Liver (tissue), 9 donors: ENCODE data around the gene PPP6R3. TPM values are rescaled to one million over a fixed set of nuclear protein-coding genes. Genes with fewer than 3 reads are reported as not detected.
A peak's percentile ranks its signal among the peaks of the same experiment; 100 is the strongest.

ENCODE experiments used
- DNase-seq: peaks from one replicate; pipeline ENCODE4 v3.0.0-alpha.2; 2017; ENCODE audit warnings: low spot score
- H3K27ac ChIP-seq, 2 donors: one replicate each; pipeline ENCODE4 v1.7.0; 2013; ENCODE audit warnings: inconsistent platforms in 2 of 2, low read length in 2 of 2, control low read depth in 1 of 2, low read depth in 1 of 2, mild to moderate bottlenecking in 1 of 2
- H3K27me3 ChIP-seq, 4 donors: one replicate each; pipeline versions ENCODE4 v1.6.1 to v1.7.0; 2013; ENCODE audit warnings: low read length in 3 of 4, inconsistent platforms in 1 of 4, mild to moderate bottlenecking in 1 of 4, moderate library complexity in 1 of 4; ENCODE audit not compliant: control insufficient read depth in 4 of 4, insufficient read depth in 4 of 4
- H3K36me3 ChIP-seq, 4 donors: one replicate each; pipeline versions ENCODE4 v1.6.1 to v1.7.0; 2013; ENCODE audit warnings: low read length in 3 of 4, mild to moderate bottlenecking in 3 of 4, low read depth in 1 of 4, moderate library complexity in 1 of 4; ENCODE audit not compliant: control insufficient read depth in 4 of 4, insufficient read depth in 3 of 4
- H3K4me1 ChIP-seq, 4 donors: one replicate each; pipeline versions ENCODE4 v1.6.1 to v1.7.0; 2013; ENCODE audit warnings: low read length in 3 of 4, mild to moderate bottlenecking in 3 of 4, moderate library complexity in 1 of 4; ENCODE audit not compliant: control insufficient read depth in 4 of 4, insufficient read depth in 4 of 4
- H3K4me3 ChIP-seq, 3 donors: one replicate each; pipeline versions ENCODE4 v1.6.1 to v1.7.0; 2013; ENCODE audit warnings: low read length in 3 of 3, control low read depth in 1 of 3, low read depth in 1 of 3, mild to moderate bottlenecking in 1 of 3
- H3K9ac ChIP-seq, 2 donors: one replicate each; pipeline ENCODE4 v1.7.0; 2013; ENCODE audit warnings: low read length in 2 of 2, mild to moderate bottlenecking in 2 of 2, moderate library complexity in 2 of 2, control low read depth in 1 of 2, low read depth in 1 of 2
- H3K9me3 ChIP-seq, 4 donors: one replicate each; pipeline versions ENCODE4 v1.6.1 to v1.7.0; 2013; ENCODE audit warnings: low read length in 3 of 4; ENCODE audit not compliant: control insufficient read depth in 4 of 4
- EGR1 ChIP-seq, 2 donors: IDR thresholded peaks; 2 replicates each; pipeline ENCODE4 v1.6.1; 2016 to 2018; ENCODE audit warnings: antibody characterized with exemption in 2 of 2, low read depth in 2 of 2
- FOXA1 ChIP-seq: IDR thresholded peaks from 2 replicates; pipeline ENCODE4 v1.6.1; 2016; ENCODE audit warnings: antibody characterized with exemption
- FOXA2 ChIP-seq: IDR thresholded peaks from 2 replicates; pipeline ENCODE4 v1.6.1; 2016; ENCODE audit warnings: antibody characterized with exemption
- GABPA ChIP-seq, 2 donors: IDR thresholded peaks in 1 of 2; conservative IDR thresholded peaks in 1 of 2; 2 replicates each; pipeline ENCODE4 v1.6.1; 2016; ENCODE audit warnings: antibody characterized with exemption in 2 of 2, mild to moderate bottlenecking in 1 of 2, moderate library complexity in 1 of 2
- HNF4A ChIP-seq, 2 donors: conservative IDR thresholded peaks; 2 replicates each; pipeline ENCODE4 v1.6.1; 2016; ENCODE audit warnings: antibody characterized with exemption in 2 of 2, mild to moderate bottlenecking in 2 of 2
- NR2F2 ChIP-seq: IDR thresholded peaks from 2 replicates; pipeline ENCODE4 v1.6.1; 2016; ENCODE audit warnings: antibody characterized with exemption
- RAD21 ChIP-seq, 2 donors: IDR thresholded peaks; 2 replicates each; pipeline ENCODE4 v1.6.1; 2016; ENCODE audit warnings: antibody characterized with exemption in 2 of 2, mild to moderate bottlenecking in 2 of 2
- RXRA ChIP-seq, 2 donors: IDR thresholded peaks; 2 replicates each; pipeline ENCODE4 v1.6.1; 2017 to 2018; ENCODE audit warnings: antibody characterized with exemption in 2 of 2, mild to moderate bottlenecking in 1 of 2
- SP1 ChIP-seq: IDR thresholded peaks from 2 replicates; pipeline ENCODE4 v1.6.1; 2018; ENCODE audit warnings: antibody characterized with exemption, mild to moderate bottlenecking
- YY1 ChIP-seq: IDR thresholded peaks from 2 replicates; pipeline ENCODE4 v1.6.1; 2016; ENCODE audit warnings: antibody characterized with exemption, mild to moderate bottlenecking
- WGBS: extraction: QIAGEN DNeasy Blood & Tissue Kit; methylation state at CpG from one replicate; pipeline ENCODE4 v1.1.7; 2013; 5-methylcytosine and 5-hydroxymethylcytosine counted together
- polyA plus RNA-seq, 2 donors: library from polyadenylated mRNA; stranded (reverse) in 1 of 2; unstranded in 1 of 2; fragments of 200-250 nt in 1 of 2; fragments of >200 nt in 1 of 2; fragmentation: Nextera tagmentation in 1 of 2; extraction: Ambion mirVana in 1 of 2; gene quantifications; one replicate each; pipeline versions ENCODE4 v1.2.1 to v1.2.3, GENCODE V29; 2013 to 2015
- total RNA-seq, 2 donors: library from RNA; depleted of rRNA; stranded (reverse); fragments of >200 nt; gene quantifications; one replicate each; pipeline ENCODE4 v1.2.3, GENCODE V29; 2014
- TF ChIP-seq, protein P1 (sequence below): IDR thresholded peaks from 2 replicates; pipeline ENCODE4 v1.6.1; 2016; ENCODE audit warnings: antibody characterized with exemption
- TF ChIP-seq, protein P2 (sequence below): IDR thresholded peaks from 2 replicates; pipeline ENCODE4 v1.6.1; 2016; ENCODE audit warnings: antibody characterized with exemption, mild to moderate bottlenecking
- TF ChIP-seq, protein P3 (sequence below): fragments of 150-350 bp; IDR thresholded peaks from 2 replicates; pipeline ENCODE4 v1.5.1; 2017; ENCODE audit warnings: improper control_type of control experiment, low read depth, low read length; ENCODE audit not compliant: missing input control
- TF ChIP-seq, protein P4 (sequence below): IDR thresholded peaks from 2 replicates; pipeline ENCODE4 v1.6.1; 2016; ENCODE audit warnings: antibody characterized with exemption
- donor health status: healthy.
- donor health status: healthy.
- donor health status: healthy.
- donor health status: healthy.
- donor health status: healthy.

The PPP6R3 gene
- total and polyA plus RNA-seq, 4 donors = 12.3 to 101 (median 58.1) TPM

- Histone ChIP-seq H3K9ac (no peak overlapping the region), H3K27me3 (no peaks in the 10 kb centered on the region), H3K36me3 (peaks cover 10 to 73% (median 50%) of the 10 kb centered on the region in 4 donors), H3K4me3 (no peak overlapping the region), H3K9me3 (no peaks in the 10 kb centered on the region), H3K4me1 (peaks cover 0 to 33% (median 23%) of the 10 kb centered on the region in 4 donors), H3K27ac (peak overlapping the region; percentile 22 to 44)
- 58% methylated on average over 27 of the region's 27 CpGs for WGBS
- DNase-seq = no peak
- TF ChIP-seq RXRA (IDR thresholded peaks at IDR 0.05) (peak in 1 of 2 donors; percentile 79), GABPA (IDR thresholded peaks at IDR 0.05 in 1 of 2, conservative IDR thresholded peaks at IDR 0.05 in 1 of 2) (no peak), NR2F2 (no peak), YY1 (no peak), EGR1 (IDR thresholded peaks at IDR 0.05; ENCODE audit: low read depth in 2 of 2) (no peak), SP1 (no peak), HNF4A (conservative IDR thresholded peaks at IDR 0.05) (no peak)
- TF ChIP-seq, protein P1, sequence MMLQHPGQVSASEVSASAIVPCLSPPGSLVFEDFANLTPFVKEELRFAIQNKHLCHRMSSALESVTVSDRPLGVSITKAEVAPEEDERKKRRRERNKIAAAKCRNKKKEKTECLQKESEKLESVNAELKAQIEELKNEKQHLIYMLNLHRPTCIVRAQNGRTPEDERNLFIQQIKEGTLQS = no peak
Observed at GRCh38 chr11:68413591-68413999, 47.0 kb upstream of the PPP6R3 start.

- Histone ChIP-seq H3K9me3 (no peaks in the 10 kb centered on the region), H3K4me3 (no peak overlapping the region), H3K36me3 (peaks cover 10 to 75% (median 49%) of the 10 kb centered on the region in 4 donors), H3K9ac (no peak overlapping the region), H3K4me1 (peaks cover 0 to 33% (median 23%) of the 10 kb centered on the region in 4 donors), H3K27ac (no peak overlapping the region), H3K27me3 (no peaks in the 10 kb centered on the region)
- no peak for DNase-seq
- TF ChIP-seq NR2F2 = no peak
- no peak for TF ChIP-seq FOXA2
- TF ChIP-seq, protein P1 = no peak
- no peak for TF ChIP-seq RAD21 (IDR thresholded peaks at IDR 0.05)
- TF ChIP-seq SP1 = no peak
- WGBS = 88% methylated on average over 19 of the region's 19 CpGs
Observed at GRCh38 chr11:68414496-68415221, 45.9 kb upstream of the PPP6R3 start.

DNA sequence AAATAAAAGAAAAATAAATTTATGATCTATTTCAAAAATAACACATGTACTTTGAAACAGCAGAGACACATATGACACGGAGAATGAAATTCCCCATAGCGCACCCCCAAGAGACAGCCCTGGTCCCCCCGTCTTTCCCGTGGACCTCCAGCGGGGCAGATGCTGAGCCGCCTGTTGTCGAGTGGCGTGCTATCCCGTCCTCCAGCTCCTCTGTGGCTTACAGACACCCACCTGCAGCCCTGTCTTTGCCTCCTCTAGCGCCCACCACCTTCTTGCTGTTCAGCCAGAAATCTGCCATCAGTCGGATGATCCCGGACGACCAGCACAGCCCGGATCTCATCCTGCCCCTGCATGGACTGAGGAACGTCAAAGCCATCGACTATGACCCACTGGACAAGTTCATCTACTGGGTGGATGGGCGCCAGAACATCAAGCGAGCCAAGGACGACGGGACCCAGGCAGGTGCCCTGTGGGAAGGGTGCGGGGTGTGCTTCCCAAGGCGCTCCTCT is 44.4 kb upstream of the PPP6R3 start:
- no peak for TF ChIP-seq RXRA (IDR thresholded peaks at IDR 0.05)
- H3K9me3 ChIP-seq = no peaks in the 10 kb centered on the region
- 82% methylated on average over 22 of the region's 22 CpGs for WGBS
- peaks cover 0 to 30% (median 21%) of the 10 kb centered on the region in 4 donors for H3K4me1 ChIP-seq
- H3K4me3 ChIP-seq = no peak overlapping the region
- no peak overlapping the region for H3K27ac ChIP-seq
- no peaks in the 10 kb centered on the region for H3K27me3 ChIP-seq
- peaks cover 10 to 69% (median 46%) of the 10 kb centered on the region in 4 donors for H3K36me3 ChIP-seq
- DNase-seq = no peak
- H3K9ac ChIP-seq = no peak overlapping the region

GRCh38 chr11:68418648-68419047 is 41.9 kb upstream of the PPP6R3 start:
- Histone ChIP-seq H3K27me3 (no peaks in the 10 kb centered on the region), H3K4me1 (peaks cover 0 to 6% (median 3%) of the 10 kb centered on the region in 4 donors), H3K4me3 (no peak overlapping the region), H3K9me3 (no peaks in the 10 kb centered on the region), H3K9ac (no peak overlapping the region), H3K36me3 (peaks cover 9 to 63% (median 43%) of the 10 kb centered on the region in 4 donors), H3K27ac (no peak overlapping the region)
- WGBS = 91% methylated on average over 6 of the region's 6 CpGs
- no peak for DNase-seq
- TF ChIP-seq FOXA1 (no peak), GABPA (IDR thresholded peaks at IDR 0.05 in 1 of 2, conservative IDR thresholded peaks at IDR 0.05 in 1 of 2) (no peak), EGR1 (IDR thresholded peaks at IDR 0.05; ENCODE audit: low read depth in 2 of 2) (no peak), RAD21 (IDR thresholded peaks at IDR 0.05) (no peak), NR2F2 (no peak), YY1 (no peak), HNF4A (conservative IDR thresholded peaks at IDR 0.05) (no peak)
- TF ChIP-seq, protein P1 = no peak
- TF ChIP-seq, protein P2, sequence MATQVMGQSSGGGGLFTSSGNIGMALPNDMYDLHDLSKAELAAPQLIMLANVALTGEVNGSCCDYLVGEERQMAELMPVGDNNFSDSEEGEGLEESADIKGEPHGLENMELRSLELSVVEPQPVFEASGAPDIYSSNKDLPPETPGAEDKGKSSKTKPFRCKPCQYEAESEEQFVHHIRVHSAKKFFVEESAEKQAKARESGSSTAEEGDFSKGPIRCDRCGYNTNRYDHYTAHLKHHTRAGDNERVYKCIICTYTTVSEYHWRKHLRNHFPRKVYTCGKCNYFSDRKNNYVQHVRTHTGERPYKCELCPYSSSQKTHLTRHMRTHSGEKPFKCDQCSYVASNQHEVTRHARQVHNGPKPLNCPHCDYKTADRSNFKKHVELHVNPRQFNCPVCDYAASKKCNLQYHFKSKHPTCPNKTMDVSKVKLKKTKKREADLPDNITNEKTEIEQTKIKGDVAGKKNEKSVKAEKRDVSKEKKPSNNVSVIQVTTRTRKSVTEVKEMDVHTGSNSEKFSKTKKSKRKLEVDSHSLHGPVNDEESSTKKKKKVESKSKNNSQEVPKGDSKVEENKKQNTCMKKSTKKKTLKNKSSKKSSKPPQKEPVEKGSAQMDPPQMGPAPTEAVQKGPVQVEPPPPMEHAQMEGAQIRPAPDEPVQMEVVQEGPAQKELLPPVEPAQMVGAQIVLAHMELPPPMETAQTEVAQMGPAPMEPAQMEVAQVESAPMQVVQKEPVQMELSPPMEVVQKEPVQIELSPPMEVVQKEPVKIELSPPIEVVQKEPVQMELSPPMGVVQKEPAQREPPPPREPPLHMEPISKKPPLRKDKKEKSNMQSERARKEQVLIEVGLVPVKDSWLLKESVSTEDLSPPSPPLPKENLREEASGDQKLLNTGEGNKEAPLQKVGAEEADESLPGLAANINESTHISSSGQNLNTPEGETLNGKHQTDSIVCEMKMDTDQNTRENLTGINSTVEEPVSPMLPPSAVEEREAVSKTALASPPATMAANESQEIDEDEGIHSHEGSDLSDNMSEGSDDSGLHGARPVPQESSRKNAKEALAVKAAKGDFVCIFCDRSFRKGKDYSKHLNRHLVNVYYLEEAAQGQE = no peak
- TF ChIP-seq, protein P3, sequence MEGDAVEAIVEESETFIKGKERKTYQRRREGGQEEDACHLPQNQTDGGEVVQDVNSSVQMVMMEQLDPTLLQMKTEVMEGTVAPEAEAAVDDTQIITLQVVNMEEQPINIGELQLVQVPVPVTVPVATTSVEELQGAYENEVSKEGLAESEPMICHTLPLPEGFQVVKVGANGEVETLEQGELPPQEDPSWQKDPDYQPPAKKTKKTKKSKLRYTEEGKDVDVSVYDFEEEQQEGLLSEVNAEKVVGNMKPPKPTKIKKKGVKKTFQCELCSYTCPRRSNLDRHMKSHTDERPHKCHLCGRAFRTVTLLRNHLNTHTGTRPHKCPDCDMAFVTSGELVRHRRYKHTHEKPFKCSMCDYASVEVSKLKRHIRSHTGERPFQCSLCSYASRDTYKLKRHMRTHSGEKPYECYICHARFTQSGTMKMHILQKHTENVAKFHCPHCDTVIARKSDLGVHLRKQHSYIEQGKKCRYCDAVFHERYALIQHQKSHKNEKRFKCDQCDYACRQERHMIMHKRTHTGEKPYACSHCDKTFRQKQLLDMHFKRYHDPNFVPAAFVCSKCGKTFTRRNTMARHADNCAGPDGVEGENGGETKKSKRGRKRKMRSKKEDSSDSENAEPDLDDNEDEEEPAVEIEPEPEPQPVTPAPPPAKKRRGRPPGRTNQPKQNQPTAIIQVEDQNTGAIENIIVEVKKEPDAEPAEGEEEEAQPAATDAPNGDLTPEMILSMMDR = no peak
- TF ChIP-seq, protein P4, sequence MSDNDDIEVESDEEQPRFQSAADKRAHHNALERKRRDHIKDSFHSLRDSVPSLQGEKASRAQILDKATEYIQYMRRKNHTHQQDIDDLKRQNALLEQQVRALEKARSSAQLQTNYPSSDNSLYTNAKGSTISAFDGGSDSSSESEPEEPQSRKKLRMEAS = no peak
